ENCODE results near the gene SEPTIN1. TPM values are rescaled to one million over a fixed set of nuclear protein-coding genes. Genes with fewer than 3 reads are reported as not detected.

Gene SEPTIN1
- total RNA-seq, 1 experiment from 2014 or later = 1.4 TPM

DNA sequence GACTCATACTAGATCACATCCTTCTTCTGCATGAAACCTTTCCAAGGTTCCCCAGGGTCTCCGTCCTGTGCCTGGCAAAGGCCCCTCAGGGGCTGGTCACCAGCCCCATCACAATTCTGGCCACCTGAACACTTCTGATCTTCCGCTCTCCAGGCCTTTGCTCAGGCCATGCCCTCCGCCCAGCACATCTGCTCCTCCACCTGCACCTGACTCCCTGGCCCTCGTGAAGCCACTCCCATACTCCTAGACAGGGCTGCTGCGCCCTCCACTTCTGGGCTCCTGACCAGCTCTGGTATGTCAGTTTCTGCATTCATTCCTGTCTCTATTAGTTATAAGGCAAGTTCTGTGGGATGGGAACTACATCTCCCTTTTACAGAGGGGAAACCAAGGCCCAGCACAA lies 9.6 kb downstream of the SEPTIN1 start:
- Histone ChIP-seq H3K18ac (ENCODE audit: insufficient read length, low read depth, low read length) (no peak overlapping the region), H3K23me2 (ENCODE audit: insufficient read length, low read depth, low read length, poor library complexity, severe bottlenecking) (peaks cover 14% of the 10 kb centered on the region), H4K5ac (ENCODE audit: insufficient read length, low read depth, low read length) (no peak overlapping the region), H4K8ac (replicated peaks; ENCODE audit: insufficient read length, low read depth, low read length) (no peak overlapping the region), H3K9ac (ENCODE audit: extremely low read depth, insufficient read length, low read length) (no peak overlapping the region), H2BK12ac (ENCODE audit: insufficient read length, low read depth, low read length) (no peak overlapping the region), H3T11ph (ENCODE audit: low read length) (no peak overlapping the region), H3K79me2 (ENCODE audit: insufficient read depth, low read length) (no peaks in the 10 kb centered on the region; the same call in none of the 2 replicates), H4K91ac (ENCODE audit: insufficient read length, low read depth, low read length) (no peak overlapping the region), H2BK15ac (ENCODE audit: low read depth, low read length) (no peak overlapping the region), H3K56ac (ENCODE audit: insufficient read length, low read depth, low read length) (no peak overlapping the region), H3K9me3 (ENCODE audit: control insufficient read depth, low read depth, low read length) (no peaks in the 10 kb centered on the region), H3K23ac (ENCODE audit: insufficient read length, low read depth, low read length) (no peak overlapping the region), H2AK5ac (ENCODE audit: insufficient read length, low read length) (no peak overlapping the region), H3K4ac (ENCODE audit: low read depth, low read length) (no peak overlapping the region), H2AFZ (ENCODE audit: low read length) (no peak overlapping the region), H2BK20ac (ENCODE audit: low read depth, low read length, poor library complexity, severe bottlenecking) (no peak overlapping the region), H3K4me1 (ENCODE audit: insufficient read depth, low read length) (peaks cover 6% of the 10 kb centered on the region), H3K79me1 (ENCODE audit: insufficient read depth, low read depth, low read length, poor library complexity, severe bottlenecking) (peaks cover 3% of the 10 kb centered on the region), H3K27ac (ENCODE audit: insufficient read length, low read depth, low read length) (no peak overlapping the region), H2BK5ac (ENCODE audit: insufficient read length, low read length) (no peak overlapping the region), H3K14ac (ENCODE audit: insufficient read depth, low read length) (no peak overlapping the region), H3K4me2 (ENCODE audit: insufficient read depth, insufficient read length, low read length) (no peak overlapping the region), H3K27me3 (ENCODE audit: insufficient read depth, low read length) (no peaks in the 10 kb centered on the region), H4K20me1 (ENCODE audit: control insufficient read depth, insufficient read depth, insufficient read length) (no peaks in the 10 kb centered on the region), H2BK120ac (ENCODE audit: low read depth, low read length, poor library complexity, severe bottlenecking) (no peak overlapping the region)
- Mint-ChIP-seq H3K36me3 (ENCODE audit: insufficient read depth in 1 of 3, low read depth in 3 of 3) (no peaks in the 10 kb centered on the region), H3K9me3 (peaks cover 0 to 5% of the 10 kb centered on the region in 2 experiments; a peak in 4 of 5 replicates), H3K27ac (peak overlapping the region in 1 of 3 experiments; percentile 84; a peak in 1 of 7 replicates), H3K4me3 (peak overlapping the region; percentile 21 to 59; a peak in 3 of 5 replicates), H3K4me1 (peaks cover 34 to 50% of the 10 kb centered on the region in 2 experiments), H3K27me3 (ENCODE audit: low read depth) (peaks cover 2% of the 10 kb centered on the region; the same call in 1 of the 2 replicates)
- no peak for DNase-seq
- WGBS (ENCODE audit: extremely low coverage, insufficient read length, low lambda C conversion rate) = no CpG with 5 or more reads among the region's 5 CpGs
- TF ChIP-seq CTCF (conservative IDR thresholded peaks at IDR 0.05) = no peak
